ENCODE results near the gene SLC39A11. TPM values are rescaled to one million over a fixed set of nuclear protein-coding genes. Genes with fewer than 3 reads are reported as not detected.

The SLC39A11 gene
- total RNA-seq, 1 experiment from 2014 or later: 15.8 TPM

DNA sequence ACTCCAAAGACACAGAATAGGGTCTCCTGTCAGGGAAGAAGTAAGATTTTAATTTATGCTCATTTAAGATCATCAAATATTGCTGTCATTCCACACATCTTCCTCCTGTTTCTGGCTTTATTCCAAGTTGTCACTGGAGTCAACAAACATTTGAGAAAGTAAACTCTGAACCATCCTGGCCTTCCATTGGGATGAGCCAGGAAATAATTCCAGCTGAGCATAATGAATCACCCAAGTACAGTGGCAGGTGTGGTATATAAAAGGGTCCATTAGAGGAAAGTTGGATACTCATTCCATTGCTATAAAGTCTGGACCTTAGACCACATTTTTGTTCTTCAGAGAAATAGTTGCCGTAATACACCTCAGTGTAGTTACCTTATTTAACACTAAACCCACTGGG is 246.1 kb downstream of the SLC39A11 start:
- POLR2A ChIA-PET: no interaction called here
- Mint-ChIP-seq H3K27ac (ENCODE audit: low read depth, unreplicated experiment) (no peak overlapping the region), H3K9me3 (ENCODE audit: unreplicated experiment) (no peaks in the 10 kb centered on the region), H3K4me3 (ENCODE audit: unreplicated experiment) (no peak overlapping the region), H3K36me3 (ENCODE audit: insufficient read depth, unreplicated experiment) (no peaks in the 10 kb centered on the region), H3K27me3 (ENCODE audit: insufficient read depth, unreplicated experiment) (no peaks in the 10 kb centered on the region), H3K4me1 (ENCODE audit: insufficient read depth, unreplicated experiment) (no peaks in the 10 kb centered on the region)
- CTCF ChIA-PET: no interaction called here
- intact Hi-C loops (cut with micrococcal nuclease): no loop called here
- DNase-seq (ENCODE audit: unreplicated experiment): no peak
- TF ChIP-seq, protein P1, sequence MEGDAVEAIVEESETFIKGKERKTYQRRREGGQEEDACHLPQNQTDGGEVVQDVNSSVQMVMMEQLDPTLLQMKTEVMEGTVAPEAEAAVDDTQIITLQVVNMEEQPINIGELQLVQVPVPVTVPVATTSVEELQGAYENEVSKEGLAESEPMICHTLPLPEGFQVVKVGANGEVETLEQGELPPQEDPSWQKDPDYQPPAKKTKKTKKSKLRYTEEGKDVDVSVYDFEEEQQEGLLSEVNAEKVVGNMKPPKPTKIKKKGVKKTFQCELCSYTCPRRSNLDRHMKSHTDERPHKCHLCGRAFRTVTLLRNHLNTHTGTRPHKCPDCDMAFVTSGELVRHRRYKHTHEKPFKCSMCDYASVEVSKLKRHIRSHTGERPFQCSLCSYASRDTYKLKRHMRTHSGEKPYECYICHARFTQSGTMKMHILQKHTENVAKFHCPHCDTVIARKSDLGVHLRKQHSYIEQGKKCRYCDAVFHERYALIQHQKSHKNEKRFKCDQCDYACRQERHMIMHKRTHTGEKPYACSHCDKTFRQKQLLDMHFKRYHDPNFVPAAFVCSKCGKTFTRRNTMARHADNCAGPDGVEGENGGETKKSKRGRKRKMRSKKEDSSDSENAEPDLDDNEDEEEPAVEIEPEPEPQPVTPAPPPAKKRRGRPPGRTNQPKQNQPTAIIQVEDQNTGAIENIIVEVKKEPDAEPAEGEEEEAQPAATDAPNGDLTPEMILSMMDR (IDR thresholded peaks at IDR 0.05; ENCODE audit: unreplicated experiment): no peak
- BruUV-seq (replicated peaks): no TSS peak

DNA sequence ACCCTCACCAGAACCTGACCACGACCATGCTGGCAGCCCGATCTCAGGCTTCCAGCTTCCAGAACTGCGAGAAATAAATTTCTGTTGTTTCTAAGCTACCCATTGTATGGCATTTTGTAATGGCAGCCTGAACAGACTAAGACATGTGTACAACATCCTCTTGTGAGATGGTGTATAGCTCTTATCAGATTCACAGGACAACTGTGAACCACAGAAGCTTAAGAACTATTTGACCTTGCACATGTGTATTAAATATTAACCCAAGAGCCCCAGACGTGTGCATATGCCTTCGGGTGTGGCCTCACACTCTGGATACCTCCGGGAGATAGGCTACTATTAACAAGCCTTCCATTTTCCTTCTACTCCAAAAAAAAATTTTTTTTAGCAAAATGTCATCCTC is 248.9 kb downstream of the SLC39A11 start:
- CTCF ChIA-PET: interaction anchor here (1.0 kb wide), 1 partner anchor 115 kb away, joined by 4 read pairs; no protein-coding TSS in a partner anchor
- Mint-ChIP-seq H3K27ac (ENCODE audit: low read depth, unreplicated experiment) (no peak overlapping the region), H3K4me1 (ENCODE audit: insufficient read depth, unreplicated experiment) (no peaks in the 10 kb centered on the region), H3K9me3 (ENCODE audit: unreplicated experiment) (no peaks in the 10 kb centered on the region), H3K27me3 (ENCODE audit: insufficient read depth, unreplicated experiment) (no peaks in the 10 kb centered on the region), H3K4me3 (ENCODE audit: unreplicated experiment) (no peak overlapping the region), H3K36me3 (ENCODE audit: insufficient read depth, unreplicated experiment) (no peaks in the 10 kb centered on the region)
- TF ChIP-seq, protein P1 (IDR thresholded peaks at IDR 0.05; ENCODE audit: unreplicated experiment): no peak
- no peak for DNase-seq (ENCODE audit: unreplicated experiment)
- POLR2A ChIA-PET: interaction anchor here (1.1 kb wide), 1 partner anchor 10 kb away, joined by 3 read pairs; no protein-coding TSS in a partner anchor
- intact Hi-C loops (cut with micrococcal nuclease): no loop called here
- no TSS peak for BruUV-seq (replicated peaks)

DNA sequence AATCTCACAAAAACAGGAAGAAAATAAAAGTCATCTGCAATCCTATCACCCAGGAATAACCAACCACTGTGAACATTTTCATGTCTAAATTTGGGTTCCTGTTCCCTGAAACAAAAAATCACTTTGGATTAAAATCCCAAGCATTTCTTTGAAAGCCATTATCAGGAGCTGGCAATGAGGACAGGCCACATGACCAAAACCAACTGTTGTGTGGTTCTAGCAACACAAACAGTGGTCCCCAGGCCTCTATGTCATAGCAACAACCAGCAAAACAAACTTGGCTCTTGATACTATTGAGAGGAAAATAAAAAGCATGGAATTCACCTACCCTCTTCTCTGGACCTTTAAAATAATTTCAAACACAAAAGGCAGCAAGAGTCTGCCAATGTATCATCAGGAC is 252.5 kb downstream of the SLC39A11 start:
- H3K27me3 Mint-ChIP-seq (ENCODE audit: insufficient read depth, unreplicated experiment): no peaks in the 10 kb centered on the region
- H3K4me1 Mint-ChIP-seq (ENCODE audit: insufficient read depth, unreplicated experiment): no peaks in the 10 kb centered on the region
- no peak overlapping the region for H3K27ac Mint-ChIP-seq (ENCODE audit: low read depth, unreplicated experiment)
- ChIA-PET CTCF (interaction anchor here (0.6 kb wide), 1 partner anchor 28 kb away, joined by 3 read pairs; no protein-coding TSS in a partner anchor), POLR2A (no interaction called here)
- H3K36me3 Mint-ChIP-seq (ENCODE audit: insufficient read depth, unreplicated experiment): no peaks in the 10 kb centered on the region
- TF ChIP-seq, protein P1 (IDR thresholded peaks at IDR 0.05; ENCODE audit: unreplicated experiment): no peak
- H3K4me3 Mint-ChIP-seq (ENCODE audit: unreplicated experiment): no peak overlapping the region
- BruUV-seq (replicated peaks): no TSS peak
- intact Hi-C loops (cut with micrococcal nuclease): no loop called here
- H3K9me3 Mint-ChIP-seq (ENCODE audit: unreplicated experiment): no peaks in the 10 kb centered on the region
- no peak for DNase-seq (ENCODE audit: unreplicated experiment)

GRCh38 chr17:72839131-72839725 is 253.3 kb downstream of the SLC39A11 start:
- Mint-ChIP-seq H3K4me1 (ENCODE audit: insufficient read depth, unreplicated experiment) (no peaks in the 10 kb centered on the region), H3K4me3 (ENCODE audit: unreplicated experiment) (no peak overlapping the region), H3K36me3 (ENCODE audit: insufficient read depth, unreplicated experiment) (no peaks in the 10 kb centered on the region), H3K9me3 (ENCODE audit: unreplicated experiment) (no peaks in the 10 kb centered on the region), H3K27me3 (ENCODE audit: insufficient read depth, unreplicated experiment) (no peaks in the 10 kb centered on the region), H3K27ac (ENCODE audit: low read depth, unreplicated experiment) (no peak overlapping the region)
- ChIA-PET CTCF (interaction anchor here (0.6 kb wide), 1 partner anchor 29 kb away, joined by 3 read pairs; no protein-coding TSS in a partner anchor), POLR2A (no interaction called here)
- BruUV-seq (replicated peaks): no TSS peak
- TF ChIP-seq, protein P1 (IDR thresholded peaks at IDR 0.05; ENCODE audit: unreplicated experiment): no peak
- DNase-seq (ENCODE audit: unreplicated experiment): no peak
- intact Hi-C loops (cut with micrococcal nuclease): no loop called here
